ENCODE measurements around the gene BBX.

Gene BBX

DNA sequence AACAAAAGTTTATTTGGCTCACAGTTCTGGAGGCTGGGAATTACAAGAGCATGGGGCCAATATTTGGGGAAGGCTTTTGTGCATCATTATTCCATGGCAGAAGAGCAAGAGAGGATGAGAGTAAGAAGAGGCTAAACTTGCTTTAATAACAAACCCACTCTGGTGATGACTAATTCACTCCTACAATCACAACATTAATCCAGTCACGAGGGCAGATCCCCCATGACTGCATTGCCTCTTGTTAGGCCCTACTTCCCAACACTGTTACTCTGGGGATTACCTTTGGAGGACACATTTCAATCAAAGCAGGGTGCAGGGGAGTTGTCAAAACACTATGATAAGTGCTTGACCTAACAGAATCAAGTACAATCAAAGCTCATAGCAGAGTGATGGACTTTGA is 181.7 kb downstream of the BBX start:
- Histone ChIP-seq H2AK5ac (ENCODE audit: low read length) (no peak overlapping the region), H3K79me1 (ENCODE audit: low read length) (peaks cover 2% of the 10 kb centered on the region), H4K8ac (ENCODE audit: low read depth, low read length) (no peak overlapping the region), H3K9ac (ENCODE audit: low read length) (no peak overlapping the region), H2BK120ac (ENCODE audit: low read depth, low read length) (no peak overlapping the region), H3K56ac (ENCODE audit: low read length) (no peak overlapping the region), H3K4me1 (ENCODE audit: control insufficient read depth, low read depth, low read length) (no peaks in the 10 kb centered on the region), H3K4me2 (ENCODE audit: low read length) (no peak overlapping the region), H2BK5ac (ENCODE audit: low read length) (no peak overlapping the region), H2BK15ac (replicated peaks; ENCODE audit: low read depth) (no peak overlapping the region), H3K27me3 (ENCODE audit: insufficient read depth, low read length, poor library complexity) (no peaks in the 10 kb centered on the region), H3K23ac (ENCODE audit: low read length) (no peak overlapping the region), H3K4me3 (ENCODE audit: low read length) (no peak overlapping the region), H3K4ac (ENCODE audit: low read depth, low read length) (no peak overlapping the region), H3K36me3 (ENCODE audit: control insufficient read depth, insufficient read depth, low read length) (no peaks in the 10 kb centered on the region), H3K27ac (ENCODE audit: low read depth, low read length) (no peak overlapping the region), H3K18ac (ENCODE audit: low read length) (no peak overlapping the region), H4K5ac (ENCODE audit: low read length) (no peak overlapping the region), H3K79me2 (ENCODE audit: control insufficient read depth, insufficient read depth, low read length) (no peaks in the 10 kb centered on the region)
- no peak for DNase-seq
- WGBS (ENCODE audit: extremely low coverage, insufficient coverage, low lambda C conversion rate), result no CpG with 5 or more reads among the region's 1 CpG

GRCh38 chr3:107705046-107705445 is 182.3 kb downstream of the BBX start:
- H3K4ac ChIP-seq (ENCODE audit: low read depth, low read length), result no peak overlapping the region

GRCh38 chr3:107710851-107711250 is 188.1 kb downstream of the BBX start:
- Histone ChIP-seq H2BK15ac (replicated peaks; ENCODE audit: low read depth) (no peak overlapping the region), H3K27me3 (ENCODE audit: insufficient read depth, low read length, poor library complexity) (no peaks in the 10 kb centered on the region), H3K4ac (ENCODE audit: low read depth, low read length) (no peak overlapping the region), H3K4me2 (ENCODE audit: low read length) (no peak overlapping the region), H4K8ac (ENCODE audit: low read depth, low read length) (no peak overlapping the region), H3K27ac (ENCODE audit: low read depth, low read length) (no peak overlapping the region), H3K4me3 (ENCODE audit: low read length) (no peak overlapping the region), H3K36me3 (ENCODE audit: control insufficient read depth, insufficient read depth, low read length) (no peaks in the 10 kb centered on the region), H3K4me1 (ENCODE audit: control insufficient read depth, low read depth, low read length) (no peaks in the 10 kb centered on the region), H4K5ac (ENCODE audit: low read length) (no peak overlapping the region), H2AK5ac (ENCODE audit: low read length) (no peak overlapping the region), H3K9ac (ENCODE audit: low read length) (no peak overlapping the region), H3K79me1 (ENCODE audit: low read length) (no peaks in the 10 kb centered on the region), H3K56ac (ENCODE audit: low read length) (no peak overlapping the region), H3K79me2 (ENCODE audit: control insufficient read depth, insufficient read depth, low read length) (no peaks in the 10 kb centered on the region), H3K18ac (ENCODE audit: low read length) (no peak overlapping the region), H3K23ac (ENCODE audit: low read length) (no peak overlapping the region), H2BK5ac (ENCODE audit: low read length) (no peak overlapping the region), H2BK120ac (ENCODE audit: low read depth, low read length) (no peak overlapping the region)
- WGBS (ENCODE audit: extremely low coverage, insufficient coverage, low lambda C conversion rate), result no CpG with 5 or more reads among the region's 5 CpGs
- DNase-seq, result peak; percentile 63

More at GRCh38 chr3:107705046-107705445, 182.3 kb downstream of the BBX start:
- no peak overlapping the region for H2BK120ac ChIP-seq (ENCODE audit: low read depth, low read length)
- no peak overlapping the region for H3K18ac ChIP-seq (ENCODE audit: low read length)
- H4K5ac ChIP-seq (ENCODE audit: low read length), result no peak overlapping the region
- no peak overlapping the region for H2BK15ac ChIP-seq (replicated peaks; ENCODE audit: low read depth)
- no peak overlapping the region for H3K27ac ChIP-seq (ENCODE audit: low read depth, low read length)
- H3K4me3 ChIP-seq (ENCODE audit: low read length), result no peak overlapping the region
- no peak overlapping the region for H3K23ac ChIP-seq (ENCODE audit: low read length)
- H3K56ac ChIP-seq (ENCODE audit: low read length), result no peak overlapping the region
- H2BK5ac ChIP-seq (ENCODE audit: low read length), result no peak overlapping the region
- H3K9ac ChIP-seq (ENCODE audit: low read length), result no peak overlapping the region
- peaks cover 2% of the 10 kb centered on the region for H3K79me1 ChIP-seq (ENCODE audit: low read length)
- no peak for DNase-seq
- H2AK5ac ChIP-seq (ENCODE audit: low read length), result no peak overlapping the region
- H3K27me3 ChIP-seq (ENCODE audit: insufficient read depth, low read length, poor library complexity), result no peaks in the 10 kb centered on the region
- H4K8ac ChIP-seq (ENCODE audit: low read depth, low read length), result no peak overlapping the region
- H3K4me2 ChIP-seq (ENCODE audit: low read length), result no peak overlapping the region
- H3K79me2 ChIP-seq (ENCODE audit: control insufficient read depth, insufficient read depth, low read length), result no peaks in the 10 kb centered on the region
- no CpG with 5 or more reads among the region's 5 CpGs for WGBS (ENCODE audit: extremely low coverage, insufficient coverage, low lambda C conversion rate)
- no peaks in the 10 kb centered on the region for H3K36me3 ChIP-seq (ENCODE audit: control insufficient read depth, insufficient read depth, low read length)
- H3K4me1 ChIP-seq (ENCODE audit: control insufficient read depth, low read depth, low read length), result no peaks in the 10 kb centered on the region

GRCh38 chr3:107716734-107717133 is 194.0 kb downstream of the BBX start:
- Histone ChIP-seq H3K23ac (ENCODE audit: low read length) (no peak overlapping the region), H2BK120ac (ENCODE audit: low read depth, low read length) (no peak overlapping the region), H2AK5ac (ENCODE audit: low read length) (no peak overlapping the region), H3K4ac (ENCODE audit: low read depth, low read length) (no peak overlapping the region), H3K27me3 (ENCODE audit: insufficient read depth, low read length, poor library complexity) (no peaks in the 10 kb centered on the region), H4K8ac (ENCODE audit: low read depth, low read length) (no peak overlapping the region), H3K56ac (ENCODE audit: low read length) (no peak overlapping the region), H4K5ac (ENCODE audit: low read length) (no peak overlapping the region), H3K27ac (ENCODE audit: low read depth, low read length) (no peak overlapping the region), H3K4me2 (ENCODE audit: low read length) (no peak overlapping the region), H3K18ac (ENCODE audit: low read length) (no peak overlapping the region), H2BK15ac (replicated peaks; ENCODE audit: low read depth) (no peak overlapping the region), H3K4me1 (ENCODE audit: control insufficient read depth, low read depth, low read length) (no peaks in the 10 kb centered on the region), H3K4me3 (ENCODE audit: low read length) (no peak overlapping the region), H2BK5ac (ENCODE audit: low read length) (no peak overlapping the region), H3K79me1 (ENCODE audit: low read length) (no peaks in the 10 kb centered on the region), H3K9ac (ENCODE audit: low read length) (no peak overlapping the region), H3K36me3 (ENCODE audit: control insufficient read depth, insufficient read depth, low read length) (no peaks in the 10 kb centered on the region), H3K79me2 (ENCODE audit: control insufficient read depth, insufficient read depth, low read length) (no peaks in the 10 kb centered on the region)
- no CpG with 5 or more reads among the region's 3 CpGs for WGBS (ENCODE audit: extremely low coverage, insufficient coverage, low lambda C conversion rate)
- no peak for DNase-seq

GRCh38 chr3:107718547-107718946 is 195.8 kb downstream of the BBX start:
- H3K56ac ChIP-seq (ENCODE audit: low read length), result no peak overlapping the region
- no peak overlapping the region for H4K8ac ChIP-seq (ENCODE audit: low read depth, low read length)
- no peaks in the 10 kb centered on the region for H3K79me1 ChIP-seq (ENCODE audit: low read length)
- no peak overlapping the region for H4K5ac ChIP-seq (ENCODE audit: low read length)
- DNase-seq, result no peak
- no peak overlapping the region for H3K4ac ChIP-seq (ENCODE audit: low read depth, low read length)
- H2BK15ac ChIP-seq (replicated peaks; ENCODE audit: low read depth), result no peak overlapping the region
- H3K79me2 ChIP-seq (ENCODE audit: control insufficient read depth, insufficient read depth, low read length), result no peaks in the 10 kb centered on the region
- H3K27ac ChIP-seq (ENCODE audit: low read depth, low read length), result no peak overlapping the region
- no peaks in the 10 kb centered on the region for H3K4me1 ChIP-seq (ENCODE audit: control insufficient read depth, low read depth, low read length)
- H3K36me3 ChIP-seq (ENCODE audit: control insufficient read depth, insufficient read depth, low read length), result no peaks in the 10 kb centered on the region
- H3K4me2 ChIP-seq (ENCODE audit: low read length), result no peak overlapping the region
- no peaks in the 10 kb centered on the region for H3K27me3 ChIP-seq (ENCODE audit: insufficient read depth, low read length, poor library complexity)
- H2AK5ac ChIP-seq (ENCODE audit: low read length), result no peak overlapping the region
- no peak overlapping the region for H3K4me3 ChIP-seq (ENCODE audit: low read length)
- no peak overlapping the region for H3K9ac ChIP-seq (ENCODE audit: low read length)
- no peak overlapping the region for H2BK5ac ChIP-seq (ENCODE audit: low read length)
- WGBS (ENCODE audit: extremely low coverage, insufficient coverage, low lambda C conversion rate), result no CpG with 5 or more reads among the region's 2 CpGs
- H2BK120ac ChIP-seq (ENCODE audit: low read depth, low read length), result no peak overlapping the region
- no peak overlapping the region for H3K18ac ChIP-seq (ENCODE audit: low read length)
- no peak overlapping the region for H3K23ac ChIP-seq (ENCODE audit: low read length)

DNA sequence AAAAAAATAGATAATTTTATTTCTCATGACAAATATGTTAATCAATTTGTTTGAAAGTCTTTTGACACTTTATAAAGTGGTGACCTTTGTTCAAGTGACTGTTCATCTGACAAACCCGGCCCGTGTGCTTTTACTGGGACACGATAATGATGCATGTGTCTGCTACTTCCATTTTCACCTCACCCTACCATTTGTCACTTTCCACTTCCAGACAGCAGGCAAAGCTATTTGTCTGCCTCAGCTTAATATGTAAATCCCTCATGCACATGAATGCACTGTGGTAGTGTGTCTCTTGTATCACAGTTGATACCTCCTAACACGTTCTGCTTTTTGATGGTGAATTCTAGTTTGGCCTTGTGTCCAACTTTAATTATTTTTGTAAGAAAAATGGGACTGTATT is 204.3 kb downstream of the BBX start:
- no CpG with 5 or more reads among the region's 4 CpGs for WGBS (ENCODE audit: extremely low coverage, insufficient coverage, low lambda C conversion rate)
- Histone ChIP-seq H3K36me3 (ENCODE audit: control insufficient read depth, insufficient read depth, low read length) (no peaks in the 10 kb centered on the region), H3K18ac (ENCODE audit: low read length) (no peak overlapping the region), H2AK5ac (ENCODE audit: low read length) (no peak overlapping the region), H3K23ac (ENCODE audit: low read length) (no peak overlapping the region), H3K4me2 (ENCODE audit: low read length) (no peak overlapping the region), H3K27ac (ENCODE audit: low read depth, low read length) (no peak overlapping the region), H4K5ac (ENCODE audit: low read length) (no peak overlapping the region), H2BK15ac (replicated peaks; ENCODE audit: low read depth) (no peak overlapping the region), H3K56ac (ENCODE audit: low read length) (no peak overlapping the region), H3K4me3 (ENCODE audit: low read length) (no peak overlapping the region), H4K8ac (ENCODE audit: low read depth, low read length) (no peak overlapping the region), H3K4ac (ENCODE audit: low read depth, low read length) (no peak overlapping the region), H3K79me2 (ENCODE audit: control insufficient read depth, insufficient read depth, low read length) (no peaks in the 10 kb centered on the region), H3K27me3 (ENCODE audit: insufficient read depth, low read length, poor library complexity) (no peaks in the 10 kb centered on the region), H2BK5ac (ENCODE audit: low read length) (no peak overlapping the region), H2BK120ac (ENCODE audit: low read depth, low read length) (no peak overlapping the region), H3K79me1 (ENCODE audit: low read length) (no peaks in the 10 kb centered on the region), H3K4me1 (ENCODE audit: control insufficient read depth, low read depth, low read length) (no peaks in the 10 kb centered on the region), H3K9ac (ENCODE audit: low read length) (no peak overlapping the region)
- DNase-seq, result peak; percentile 25
